Activated CD4-positive, alpha-beta memory T cell treated with anti-CD3 and anti-CD28 coated beads, Interleukin-2, amount 10 ng/mL, durations not matched to agents 7 days and 5 days (primary cell): ENCODE data around the gene ZNF200. TPM values are rescaled to one million over a fixed set of nuclear protein-coding genes. Genes with fewer than 3 reads are reported as not detected.

ENCODE experiments used
- CTCF ChIA-PET: fragments of 350-600 bp; sonication (Branson Sonifier 250); formaldehyde crosslinking; loops from one replicate; lab custom pipeline; 2021; ENCODE audit warnings: antibody characterized with exemption, inconsistent platforms; lab: Charles Lee
- POLR2A ChIA-PET: fragments of 350-600 bp; sonication (Branson Sonifier 250); formaldehyde crosslinking; loops from one replicate; lab custom pipeline; 2021; ENCODE audit warnings: antibody characterized with exemption; lab: Charles Lee
- DNase-seq: peaks from one replicate; pipeline ENCODE4 v3.0.0-alpha.2; 2020
- H3K27ac Mint-ChIP-seq: one replicate; pipeline ENCODE4 v1.8.0; 2021; ENCODE audit warnings: mild to moderate bottlenecking, mixed read lengths
- H3K27me3 Mint-ChIP-seq: one replicate; pipeline ENCODE4 v1.8.0; 2021; ENCODE audit warnings: mixed read lengths
- H3K36me3 Mint-ChIP-seq: one replicate; pipeline ENCODE4 v1.8.0; 2021; ENCODE audit warnings: low read depth, mixed read lengths
- H3K4me1 Mint-ChIP-seq: one replicate; pipeline ENCODE4 v1.8.0; 2021; ENCODE audit warnings: mixed read lengths
- H3K4me3 Mint-ChIP-seq: one replicate; pipeline ENCODE4 v1.8.0; 2021; ENCODE audit warnings: mild to moderate bottlenecking, mixed read lengths
- H3K9me3 Mint-ChIP-seq: one replicate; pipeline ENCODE4 v1.8.0; 2021; ENCODE audit warnings: mixed read lengths
- total RNA-seq, 2 experiments: library from RNA; stranded (reverse); gene quantifications; one replicate each; pipeline ENCODE4 v1.2.3, GENCODE V29; 2021

ZNF200 gene
- total RNA-seq, 2 experiments from 2014 or later: 13.1 to 14.9 TPM

GRCh38 chr16:3193221-3194212 is 41.4 kb downstream of the ZNF200 start:
- H3K27ac Mint-ChIP-seq: no peak overlapping the region
- H3K4me3 Mint-ChIP-seq: no peak overlapping the region
- ChIA-PET CTCF (interaction anchor here (0.6 kb wide), 1 partner anchor 219 kb away, joined by 4 read pairs; no protein-coding TSS in a partner anchor), POLR2A (interaction anchor here (0.6 to 1.2 kb wide), 2 partner anchors 42 to 80 kb away, joined by 3 read pairs; partner anchors contain the start of gene ZNF200)
- H3K9me3 Mint-ChIP-seq: peaks cover 13% of the 10 kb centered on the region
- peaks cover 53% of the 10 kb centered on the region for H3K27me3 Mint-ChIP-seq
- peaks cover 17% of the 10 kb centered on the region for H3K36me3 Mint-ChIP-seq
- H3K4me1 Mint-ChIP-seq: peaks cover 30% of the 10 kb centered on the region
- DNase-seq: no peak

- Mint-ChIP-seq H3K27me3 (peaks cover 55% of the 10 kb centered on the region), H3K36me3 (peaks cover 20% of the 10 kb centered on the region), H3K4me3 (no peak overlapping the region), H3K9me3 (peaks cover 13% of the 10 kb centered on the region), H3K4me1 (peaks cover 38% of the 10 kb centered on the region), H3K27ac (no peak overlapping the region)
- no peak for DNase-seq
- POLR2A ChIA-PET: interaction anchor here (0.6 to 1.2 kb wide), 2 partner anchors 43 to 81 kb away, joined by 3 read pairs; partner anchors contain the start of gene ZNF200
- CTCF ChIA-PET: interaction anchor here (0.6 to 0.8 kb wide), 2 partner anchors 43 to 220 kb away, joined by 3 to 4 read pairs; partner anchors contain the start of gene ZNF200
These were observed 42.4 kb downstream of the ZNF200 start for GRCh38 chr16:3192476-3193019.

GRCh38 chr16:3190949-3191353 is 44.0 kb downstream of the ZNF200 start:
- peaks cover 63% of the 10 kb centered on the region for H3K27me3 Mint-ChIP-seq
- H3K4me1 Mint-ChIP-seq: peaks cover 46% of the 10 kb centered on the region
- peaks cover 20% of the 10 kb centered on the region for H3K36me3 Mint-ChIP-seq
- H3K4me3 Mint-ChIP-seq: peak overlapping the region; percentile 71
- POLR2A ChIA-PET: interaction anchor here (0.9 to 2.4 kb wide), 4 partner anchors 9 to 115 kb away, joined by 3 to 10 read pairs (median 4); partner anchors contain the start of genes TIGD7, ZNF200, ZNF263 and ZNF75A
- peak; percentile 37 for DNase-seq
- CTCF ChIA-PET: interaction anchor here (0.6 kb wide), 1 partner anchor 32 kb away, joined by 3 read pairs; no protein-coding TSS in a partner anchor
- H3K9me3 Mint-ChIP-seq: peaks cover 18% of the 10 kb centered on the region
- H3K27ac Mint-ChIP-seq: peak overlapping the region; percentile 63

- CTCF ChIA-PET: interaction anchor here (1.4 kb wide), 2 partner anchors 24 to 158 kb away, joined by 3 read pairs; no protein-coding TSS in a partner anchor
- Mint-ChIP-seq H3K4me1 (peaks cover 47% of the 10 kb centered on the region), H3K27ac (peak overlapping the region; percentile 78), H3K36me3 (peaks cover 20% of the 10 kb centered on the region), H3K27me3 (peaks cover 67% of the 10 kb centered on the region), H3K9me3 (peaks cover 19% of the 10 kb centered on the region), H3K4me3 (peak overlapping the region; percentile 71)
- POLR2A ChIA-PET: interaction anchor here (1.0 to 3.0 kb wide), 6 partner anchors 18 to 93 kb away, joined by 3 to 11 read pairs (median 5); partner anchors contain the start of genes ZNF200 and ZNF263
- no peak for DNase-seq
These were observed 45.1 kb downstream of the ZNF200 start for GRCh38 chr16:3189869-3190268.

GRCh38 chr16:3188925-3189825 is 45.8 kb downstream of the ZNF200 start:
- CTCF ChIA-PET: interaction anchor here (1.0 to 1.4 kb wide), 3 partner anchors 23 to 157 kb away, joined by 3 read pairs; no protein-coding TSS in a partner anchor
- peak overlapping the region; percentile 78 for H3K27ac Mint-ChIP-seq
- H3K27me3 Mint-ChIP-seq: peaks cover 64% of the 10 kb centered on the region
- peak overlapping the region; percentile 71 for H3K4me3 Mint-ChIP-seq
- peak; percentile 60 for DNase-seq
- H3K4me1 Mint-ChIP-seq: peaks cover 50% of the 10 kb centered on the region
- peaks cover 16% of the 10 kb centered on the region for H3K9me3 Mint-ChIP-seq
- POLR2A ChIA-PET: interaction anchor here (0.6 to 3.0 kb wide), 13 partner anchors 17 to 95 kb away, joined by 3 to 11 read pairs (median 3); partner anchors contain the start of genes ZNF200 and ZNF263
- peaks cover 23% of the 10 kb centered on the region for H3K36me3 Mint-ChIP-seq

- DNase-seq: no peak
- Mint-ChIP-seq H3K36me3 (peaks cover 29% of the 10 kb centered on the region), H3K27me3 (peaks cover 65% of the 10 kb centered on the region), H3K9me3 (peaks cover 12% of the 10 kb centered on the region), H3K4me1 (peaks cover 56% of the 10 kb centered on the region), H3K4me3 (peak overlapping the region; percentile 71), H3K27ac (peak overlapping the region; percentile 78)
- ChIA-PET POLR2A (interaction anchor here (0.7 to 3.0 kb wide), 11 partner anchors 17 to 94 kb away, joined by 3 to 11 read pairs (median 3); partner anchors contain the start of genes ZNF200 and ZNF263), CTCF (interaction anchor here (1.0 to 1.4 kb wide), 3 partner anchors 23 to 157 kb away, joined by 3 read pairs; no protein-coding TSS in a partner anchor)
These were observed 46.4 kb downstream of the ZNF200 start for GRCh38 chr16:3188675-3188924.

- H3K4me1 Mint-ChIP-seq: peaks cover 62% of the 10 kb centered on the region
- H3K36me3 Mint-ChIP-seq: peaks cover 30% of the 10 kb centered on the region
- peaks cover 70% of the 10 kb centered on the region for H3K27me3 Mint-ChIP-seq
- H3K4me3 Mint-ChIP-seq: peak within 1 kb of the TSS; percentile 71
- DNase-seq: peak; percentile 76
- peak within 1 kb of the TSS; percentile 78 for H3K27ac Mint-ChIP-seq
- H3K9me3 Mint-ChIP-seq: peaks cover 12% of the 10 kb centered on the region
- ChIA-PET CTCF (interaction anchor here (0.8 to 1.4 kb wide), 3 partner anchors 72 to 160 kb away, joined by 3 read pairs; no protein-coding TSS in a partner anchor), POLR2A (interaction anchor here (0.6 to 3.0 kb wide), 8 partner anchors 17 to 80 kb away, joined by 3 to 11 read pairs (median 3); partner anchors contain the start of gene ZNF200)
These were observed 46.9 kb downstream of the ZNF200 start, which contains the start of gene OR1F1 for GRCh38 chr16:3187798-3188674. Gene OR1F1 (plus strand): TSS chr16:3188204.

- ChIA-PET CTCF (interaction anchor here (0.8 to 1.0 kb wide), 2 partner anchors 73 to 159 kb away, joined by 3 read pairs; no protein-coding TSS in a partner anchor), POLR2A (interaction anchor here (1.1 to 3.0 kb wide), 2 partner anchors 16 to 47 kb away, joined by 3 to 11 read pairs; partner anchors contain the start of gene ZNF200)
- Mint-ChIP-seq H3K9me3 (peaks cover 12% of the 10 kb centered on the region), H3K36me3 (peaks cover 30% of the 10 kb centered on the region), H3K27ac (no peak overlapping the region), H3K4me3 (no peak overlapping the region), H3K27me3 (peaks cover 77% of the 10 kb centered on the region), H3K4me1 (peaks cover 68% of the 10 kb centered on the region)
- DNase-seq: no peak
These were observed 47.8 kb downstream of the ZNF200 start for GRCh38 chr16:3186946-3187690.

- Mint-ChIP-seq H3K27ac (peak overlapping the region; percentile 60), H3K36me3 (peaks cover 13% of the 10 kb centered on the region), H3K27me3 (peaks cover 79% of the 10 kb centered on the region), H3K4me1 (peaks cover 40% of the 10 kb centered on the region), H3K4me3 (peak overlapping the region; percentile 57), H3K9me3 (peaks cover 6% of the 10 kb centered on the region)
- ChIA-PET CTCF (interaction anchor here (0.7 to 2.0 kb wide), 3 partner anchors 8 to 54 kb away, joined by 3 to 7 read pairs (median 4); no protein-coding TSS in a partner anchor), POLR2A (interaction anchor here (0.7 to 2.2 kb wide), 6 partner anchors 11 to 326 kb away, joined by 3 to 7 read pairs (median 4); partner anchors contain the start of gene ZNF263)
- no peak for DNase-seq
These were observed 51.4 kb downstream of the ZNF200 start for GRCh38 chr16:3183445-3184139.
